ENCODE data around the gene CC2D1A.

Gene CC2D1A

DNA sequence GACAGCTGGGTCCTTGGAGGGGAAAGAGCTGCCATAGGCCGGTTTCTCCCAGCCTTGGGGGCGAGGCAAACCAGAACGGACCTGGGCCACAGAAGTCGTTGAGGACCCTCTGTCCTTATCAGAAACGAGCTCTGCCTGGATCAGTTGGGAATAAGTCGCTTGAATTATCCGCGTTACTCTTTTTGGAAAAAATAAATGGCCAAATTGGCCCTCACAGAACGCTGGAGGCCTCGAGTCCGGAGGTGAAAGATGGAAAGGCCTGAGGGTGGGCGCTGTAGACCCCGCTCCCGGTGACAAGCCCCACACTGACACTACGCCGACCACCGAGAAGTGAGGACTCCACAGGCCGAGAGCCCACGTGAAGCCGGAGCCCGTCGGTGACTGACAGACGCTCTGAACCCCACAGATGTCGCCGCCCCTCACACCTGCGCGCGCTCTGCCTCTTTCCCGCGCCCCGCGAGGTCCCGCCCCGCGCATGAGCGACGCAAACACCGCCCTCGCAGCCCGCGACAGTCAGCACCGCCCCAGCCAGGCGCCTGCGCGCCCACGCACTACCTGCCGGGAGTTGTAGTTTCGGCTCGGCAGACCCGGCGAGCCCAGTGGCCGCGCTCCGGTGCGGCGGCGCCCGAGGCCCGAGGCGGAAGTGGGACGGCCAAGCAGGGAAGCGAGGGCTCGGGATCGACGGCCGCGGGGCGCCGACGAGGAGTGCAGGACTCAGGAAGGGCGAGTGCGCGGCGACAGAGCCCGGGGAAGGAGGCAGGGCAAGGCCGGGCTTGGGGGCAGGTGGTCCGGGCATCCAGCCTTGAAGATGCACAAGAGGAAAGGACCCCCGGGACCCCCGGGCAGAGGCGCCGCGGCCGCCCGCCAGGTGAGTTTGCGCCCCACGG is at the start of gene CC2D1A, which contains the start of gene BRME1:
TSS of gene CC2D1A (plus strand) at position 568 of the 887 bp plus-strand sequence. CDS start at position 809, 241 bp downstream.
TSS of gene BRME1 (minus strand) at position 484 of the 887 bp plus-strand sequence. CDS start 1,225 bp downstream, outside the sequence.
- peak; percentile 91 for DNase-seq

DNA sequence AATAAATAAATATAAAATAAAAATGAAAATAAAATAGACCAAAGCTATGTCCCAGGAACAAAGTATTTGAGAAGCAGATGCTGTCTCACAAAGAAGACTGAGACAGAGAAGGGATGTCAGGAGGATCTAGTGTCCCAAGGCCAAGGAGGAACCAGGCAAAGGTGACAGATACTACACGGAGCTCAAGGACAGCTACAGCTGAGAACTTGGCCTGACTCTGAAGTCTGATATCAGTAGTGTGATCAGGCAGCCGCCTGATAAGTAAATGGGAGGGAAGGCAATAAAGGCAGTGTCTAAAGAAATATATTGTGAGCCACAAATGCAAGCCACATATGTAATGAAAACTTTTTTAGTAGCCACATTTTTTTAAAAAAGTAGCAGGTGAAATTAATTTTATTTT is 49.5 kb upstream of the CC2D1A start:
- no peak for DNase-seq

DNA sequence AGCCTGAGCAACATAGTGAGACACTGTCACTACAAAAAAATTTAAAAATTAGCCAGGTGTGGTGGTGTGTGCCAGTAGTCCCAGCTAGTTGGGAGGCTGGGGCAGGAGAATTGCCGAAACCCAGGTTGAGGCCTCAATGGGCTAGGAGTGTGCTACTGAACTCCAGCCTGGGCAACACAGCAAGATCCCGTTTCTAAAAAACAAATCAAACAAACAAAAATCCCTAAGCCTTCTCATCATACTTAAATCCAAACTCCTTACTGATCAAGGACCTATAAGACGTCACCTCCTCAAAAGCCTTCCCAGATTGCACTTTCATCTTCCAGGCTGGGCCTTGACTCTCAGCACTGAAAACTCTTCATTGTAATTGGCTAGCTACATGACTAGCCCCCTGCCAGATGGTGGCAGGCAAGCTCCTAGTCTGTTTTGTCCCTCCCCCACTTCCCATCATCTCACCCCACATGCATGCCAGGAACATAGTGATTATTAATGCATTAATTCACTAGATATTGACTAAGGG is 46.6 kb upstream of the CC2D1A start:
- no peak for DNase-seq

DNA sequence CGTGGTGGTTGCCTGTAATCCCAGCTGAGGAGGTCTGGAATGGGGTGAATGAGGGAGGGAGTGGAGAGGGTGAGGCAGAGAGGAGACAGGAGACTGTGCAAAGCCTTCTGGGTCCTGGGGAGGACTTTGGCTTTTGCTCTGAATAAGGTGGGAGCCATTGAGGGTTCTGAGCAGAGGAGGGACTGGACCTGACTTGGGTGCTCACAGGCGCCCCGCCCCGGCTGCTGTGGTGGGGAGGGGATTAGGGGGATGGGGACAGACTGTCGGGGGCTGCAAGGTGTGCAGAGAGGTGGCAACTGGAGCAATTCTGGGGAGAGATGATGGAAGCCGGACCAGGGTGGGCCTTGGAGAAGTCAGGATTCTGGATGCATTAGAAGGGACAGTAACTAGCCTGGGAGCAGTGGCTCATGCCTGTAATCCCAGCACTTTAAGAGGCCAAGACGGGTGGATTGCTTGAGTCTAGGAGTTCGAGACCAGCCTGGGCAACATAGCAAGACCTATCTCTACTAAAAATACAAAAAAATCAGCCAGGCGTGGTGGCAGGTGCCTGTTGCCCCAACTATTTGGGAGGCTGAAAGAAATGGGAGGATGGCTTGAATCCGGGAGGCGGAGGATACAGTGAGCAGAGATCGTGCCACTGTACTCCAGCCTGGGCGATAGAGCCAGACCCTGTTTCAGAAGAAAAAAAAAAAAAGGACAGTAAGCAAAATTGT is 45.2 kb upstream of the CC2D1A start:
- no peak for DNase-seq

DNA sequence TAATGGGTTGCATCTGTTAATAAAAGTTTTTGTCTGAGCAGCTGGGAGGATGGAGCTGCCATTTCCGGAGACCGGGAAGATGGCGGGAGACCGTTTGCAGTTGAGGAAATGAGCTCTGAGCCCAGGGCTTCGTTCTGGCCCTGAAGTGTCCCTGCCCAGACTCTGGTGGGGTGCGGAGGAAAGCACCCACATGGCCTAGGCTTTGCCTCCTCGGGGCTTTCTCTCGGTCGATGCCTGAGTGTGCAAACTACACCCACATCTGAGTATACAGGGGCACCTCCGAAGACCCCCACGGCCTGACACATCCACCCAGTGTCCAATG is 44.6 kb upstream of the CC2D1A start:
- DNase-seq = no peak

DNA sequence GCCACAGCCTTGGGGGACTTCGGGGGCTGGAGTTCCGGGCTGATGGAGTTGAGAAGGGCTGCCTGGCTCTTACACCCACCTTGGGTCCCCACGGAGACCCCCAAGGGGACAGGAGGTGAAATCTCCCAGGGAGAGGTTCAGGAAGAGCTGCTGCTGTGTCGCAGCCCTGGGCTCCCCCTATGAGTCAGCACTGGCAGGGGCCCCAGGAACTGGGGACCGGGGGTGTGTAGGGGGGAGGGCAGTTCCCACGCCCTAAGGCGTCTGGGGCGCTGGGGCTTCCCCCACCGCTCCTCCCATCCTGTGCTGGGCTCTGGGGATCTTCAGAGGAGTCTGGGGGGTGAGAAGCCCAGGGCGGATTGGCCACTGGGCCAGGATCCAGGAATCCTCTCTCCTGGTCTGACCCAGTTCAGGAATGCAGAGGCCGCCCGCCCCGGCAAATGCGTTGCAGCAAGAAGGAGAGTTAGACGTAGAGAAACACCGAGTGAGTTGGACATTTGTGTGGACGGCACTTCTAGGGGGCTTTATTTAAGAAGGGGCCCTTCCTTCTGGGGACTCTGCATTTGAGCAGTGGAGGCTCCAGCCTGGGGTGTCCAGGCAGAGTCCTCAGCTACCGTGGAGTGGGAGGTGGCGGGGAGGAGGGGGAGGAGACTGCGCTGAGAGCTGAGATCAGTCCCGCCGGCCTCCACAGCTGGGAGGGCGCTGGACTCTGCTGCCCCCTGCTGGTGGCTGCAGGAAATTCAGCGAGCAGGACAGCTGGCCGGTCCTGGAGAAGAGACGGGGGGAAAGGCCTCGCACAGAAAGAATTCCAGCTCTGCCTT is 44.1 kb upstream of the CC2D1A start:
- DNase-seq = peak; percentile 72 to 75

DNA sequence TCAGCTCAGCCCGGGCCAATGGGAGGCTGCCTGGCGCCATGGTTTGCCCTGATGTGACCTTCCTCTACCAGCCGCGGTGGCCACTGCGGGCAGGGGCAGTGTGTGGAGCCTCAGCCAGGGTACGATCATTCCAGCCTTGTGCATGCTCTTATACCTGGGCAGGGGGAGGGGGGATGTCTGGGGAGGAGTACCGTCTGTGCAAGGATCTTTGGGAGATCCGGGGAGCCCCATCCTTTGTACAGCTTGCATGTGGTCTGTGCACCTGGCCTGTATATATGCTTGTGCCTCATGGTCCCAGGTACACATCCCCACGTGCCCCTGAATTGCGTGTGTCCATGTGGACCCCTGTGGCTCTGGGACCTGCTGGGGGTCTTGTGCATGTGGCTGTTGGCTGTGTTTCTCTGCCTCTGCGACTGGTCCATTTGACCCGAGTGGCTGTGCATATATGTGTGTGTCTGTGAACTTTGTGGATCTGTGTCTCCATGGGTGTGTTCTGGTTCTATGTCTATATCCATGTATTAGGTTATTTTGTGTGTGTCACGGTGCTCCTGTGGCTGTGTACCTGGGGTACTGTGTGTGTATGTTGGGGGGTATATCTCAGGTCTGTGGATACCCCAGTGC is 41.8 kb upstream of the CC2D1A start:
- DNase-seq = no peak

DNA sequence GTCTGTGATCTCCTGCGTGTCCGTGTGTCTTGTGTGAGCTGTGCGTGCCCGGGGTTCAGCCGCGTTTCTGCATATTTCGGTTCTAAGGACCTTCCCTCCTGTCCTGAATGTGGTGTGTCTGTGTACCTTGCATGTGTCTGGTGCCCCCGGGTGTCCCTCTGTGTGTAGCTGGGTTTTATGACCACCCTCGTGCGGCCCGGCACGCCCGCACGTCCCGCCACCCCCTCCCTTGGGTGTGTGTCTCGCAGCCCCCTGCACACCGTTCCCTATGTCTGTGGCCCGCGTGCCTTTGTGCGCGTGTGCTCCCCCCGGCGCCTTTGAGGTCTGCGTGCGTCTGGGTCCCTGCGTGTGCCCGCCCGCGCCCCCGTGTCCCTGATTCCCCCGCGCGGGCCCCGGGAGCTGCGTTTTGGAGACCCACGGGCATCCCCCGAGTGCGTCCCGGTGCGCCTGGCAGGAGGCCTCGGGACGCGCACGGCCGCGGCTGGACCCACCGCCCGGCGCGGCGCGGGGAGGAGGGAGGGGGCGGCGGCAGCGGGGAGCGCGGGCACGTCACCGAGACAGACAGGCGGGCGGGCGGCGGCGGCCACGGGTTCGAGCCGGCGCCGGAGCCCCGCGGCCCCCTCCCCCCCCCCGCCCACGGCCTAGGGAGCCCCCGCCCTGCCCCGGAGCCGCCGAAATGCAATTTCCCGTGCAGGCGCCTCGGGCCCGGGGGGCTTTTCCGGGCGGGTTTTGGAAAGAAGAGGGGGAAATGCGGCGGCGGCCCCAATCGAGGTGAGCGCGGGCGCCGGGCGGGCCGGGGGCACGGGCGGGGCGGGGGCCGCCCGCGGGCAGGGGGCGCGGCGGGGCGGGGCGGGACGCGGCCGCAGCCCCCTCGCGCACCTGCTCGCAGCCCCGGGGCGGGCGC is 41.1 kb upstream of the CC2D1A start:
- DNase-seq = no peak

DNA sequence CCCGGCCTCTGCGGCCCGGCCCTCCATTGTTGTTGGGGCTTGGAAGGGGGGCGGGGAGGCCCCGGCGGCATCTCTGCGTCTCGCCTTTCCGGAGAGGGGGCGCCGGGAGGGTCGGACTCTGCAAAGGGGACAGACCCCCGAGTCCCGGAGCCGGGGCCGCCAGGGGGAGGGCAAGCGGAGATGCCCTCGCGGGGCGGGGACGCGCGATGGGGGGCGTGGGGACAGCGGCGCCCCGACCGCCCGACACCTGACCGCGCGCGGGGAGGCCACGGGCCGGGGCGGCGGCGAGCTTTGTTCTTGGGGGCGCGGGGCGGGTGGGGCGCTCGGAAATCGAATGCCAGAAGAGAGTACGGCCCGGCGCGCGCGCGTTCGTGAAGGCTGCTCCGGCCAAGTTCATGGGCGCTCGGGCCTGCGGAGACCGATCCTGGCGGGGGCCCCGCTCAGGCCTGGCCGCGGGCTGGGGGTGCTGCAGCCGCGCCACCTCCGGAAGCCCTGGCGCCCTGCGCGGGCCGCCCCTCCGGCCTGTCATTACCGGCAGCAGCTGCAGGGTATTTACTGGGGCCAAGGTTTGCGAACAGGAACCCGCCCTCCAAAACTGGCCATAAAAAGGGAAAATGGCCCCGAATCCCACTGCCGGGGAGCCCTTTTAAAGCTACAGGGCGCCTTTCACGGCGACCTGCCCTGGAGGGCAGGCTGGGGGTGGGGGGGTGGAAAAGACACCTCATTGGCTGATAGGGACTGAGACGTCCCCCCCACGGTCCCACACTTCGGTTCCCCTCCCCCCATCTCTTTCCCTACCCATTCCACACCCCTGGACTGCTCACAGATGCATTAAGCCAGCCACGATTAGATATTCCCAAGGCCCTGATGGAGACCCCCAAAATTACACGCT is 40.2 kb upstream of the CC2D1A start:
- peak in 1 of 2 experiments; percentile 50 for DNase-seq

DNA sequence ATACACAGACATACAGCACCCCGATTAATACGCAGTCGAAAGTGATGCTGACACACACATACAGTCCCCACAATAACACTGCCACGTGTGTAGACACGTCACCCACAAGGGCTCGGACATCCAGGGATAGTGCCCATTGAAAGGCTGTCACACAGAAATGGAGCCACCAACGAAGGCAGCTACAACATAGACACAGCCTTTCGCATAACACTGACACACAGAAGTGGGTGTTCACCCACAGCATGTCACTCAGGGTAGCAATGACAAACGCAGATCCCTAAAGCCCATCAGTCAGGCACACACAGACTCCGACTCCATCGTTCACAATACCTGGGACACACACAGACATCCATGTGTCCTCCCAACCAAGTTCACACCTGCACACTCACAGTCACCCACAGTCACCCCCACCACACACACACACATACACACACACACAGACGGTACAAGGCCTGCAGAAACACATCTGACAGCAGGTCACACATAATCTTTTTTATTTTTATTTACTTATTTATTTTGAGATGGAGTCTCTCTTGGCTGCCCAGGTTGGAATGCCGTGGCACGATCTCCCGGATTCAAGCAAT is 39.4 kb upstream of the CC2D1A start:
- DNase-seq = no peak

DNA sequence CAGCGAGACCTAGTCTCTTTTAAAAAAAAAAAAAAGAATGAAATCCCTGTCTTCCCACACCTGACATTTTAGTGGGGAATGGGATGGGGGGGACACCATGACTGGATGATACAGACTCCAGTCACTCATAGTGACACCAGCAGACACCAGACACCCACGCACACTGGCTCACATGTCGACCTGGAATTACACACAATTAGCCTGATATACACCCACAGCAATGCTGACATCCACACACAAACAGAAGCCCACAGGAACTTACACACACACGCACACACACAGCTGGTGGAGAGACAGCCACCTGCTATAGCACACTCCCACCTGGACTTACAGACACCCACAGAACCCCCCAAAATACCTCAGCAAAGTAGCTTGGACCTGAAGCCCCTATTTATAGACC is 37.3 kb upstream of the CC2D1A start:
- DNase-seq = no peak

DNA sequence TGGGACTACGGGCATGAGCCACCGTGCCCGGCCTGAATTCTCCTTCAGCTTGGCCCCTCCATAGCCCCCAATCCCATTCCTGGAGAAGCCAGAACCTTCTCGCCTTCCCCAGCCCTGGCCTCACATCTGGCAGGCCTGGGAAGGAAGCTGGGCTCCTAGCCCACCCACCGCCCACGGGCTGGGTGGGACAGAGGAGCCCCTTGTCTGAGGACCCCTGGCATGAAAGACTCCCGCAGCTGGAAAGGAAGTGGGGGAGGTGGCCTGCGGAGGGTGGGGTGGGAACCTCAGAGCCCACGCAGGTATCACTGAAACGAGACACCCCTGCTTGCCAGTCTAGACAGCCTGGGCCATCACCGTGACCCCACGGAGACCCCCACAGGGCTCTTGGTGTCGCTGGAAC is 36.7 kb upstream of the CC2D1A start:
- no peak for DNase-seq

DNA sequence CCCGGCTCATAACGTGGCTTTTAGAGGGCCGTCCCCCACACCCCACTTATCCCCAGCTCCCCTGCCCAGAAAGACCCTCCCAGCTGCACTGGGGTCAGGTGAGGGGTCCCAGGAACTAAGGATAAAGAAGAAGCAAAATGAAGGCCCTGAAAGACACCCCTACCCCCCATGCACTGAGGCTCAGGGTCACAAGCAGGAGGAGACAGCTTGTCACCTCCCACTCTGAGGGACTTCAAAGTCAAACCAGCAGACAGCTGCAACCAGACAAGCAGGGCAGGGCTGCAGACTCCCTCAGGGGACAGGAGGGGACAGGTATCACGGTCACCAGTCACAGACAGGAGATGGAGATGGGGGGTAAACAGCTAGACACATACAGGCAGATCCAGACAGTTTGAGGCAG is 35.1 kb upstream of the CC2D1A start:
- DNase-seq = no peak

DNA sequence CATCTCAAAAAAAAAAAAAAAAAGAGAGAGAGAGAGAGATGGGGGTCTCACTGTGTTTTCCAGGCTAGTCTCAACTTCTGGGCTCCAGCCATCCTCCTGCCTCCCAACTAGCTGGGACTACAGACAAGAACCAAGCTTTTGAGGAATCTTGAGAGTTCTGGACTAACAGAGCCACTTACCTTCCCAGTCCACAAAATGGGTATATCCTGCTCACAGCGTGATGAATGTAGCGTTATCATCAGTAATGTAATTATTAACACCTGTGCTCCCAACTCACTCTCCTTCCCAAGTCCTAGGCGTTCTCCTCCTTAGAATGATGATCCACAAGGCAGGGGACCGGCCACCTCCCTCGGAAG is 33.7 kb upstream of the CC2D1A start:
- DNase-seq = no peak

DNA sequence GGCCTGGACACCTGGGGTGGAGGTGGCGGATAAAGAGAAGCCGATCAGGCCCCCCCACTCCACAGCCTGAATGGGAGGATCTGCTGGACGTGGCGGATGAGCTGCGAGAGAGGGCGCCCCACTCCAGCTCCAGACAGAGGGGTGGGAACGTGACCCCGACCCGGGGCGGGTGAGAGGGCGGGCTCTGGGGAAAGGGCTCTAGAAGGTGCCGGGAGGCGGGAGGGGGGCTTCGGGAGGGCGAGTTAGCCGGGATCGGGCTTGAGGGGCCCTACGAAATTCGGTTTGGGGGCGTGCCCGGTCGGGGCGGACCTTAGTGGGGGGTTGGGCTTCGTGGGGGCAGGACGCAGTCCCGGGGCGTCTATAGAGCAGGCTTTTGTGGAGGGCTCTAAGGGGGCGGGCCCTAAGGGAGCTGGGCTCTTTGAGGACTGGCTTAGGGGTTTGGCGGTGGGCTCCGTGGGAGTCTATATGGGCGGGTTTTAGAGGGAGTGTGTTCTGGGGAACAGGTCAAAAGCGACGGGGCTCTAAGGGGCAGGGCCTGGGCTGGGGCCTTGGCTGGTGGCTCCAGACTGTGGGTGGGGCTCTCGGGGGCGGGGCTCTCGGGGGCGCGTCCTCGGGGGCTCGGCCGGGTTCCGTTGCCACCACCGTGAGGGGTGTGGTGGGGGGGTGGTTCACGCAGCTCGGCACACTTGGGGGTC is 33.2 kb upstream of the CC2D1A start:
- no peak for DNase-seq

DNA sequence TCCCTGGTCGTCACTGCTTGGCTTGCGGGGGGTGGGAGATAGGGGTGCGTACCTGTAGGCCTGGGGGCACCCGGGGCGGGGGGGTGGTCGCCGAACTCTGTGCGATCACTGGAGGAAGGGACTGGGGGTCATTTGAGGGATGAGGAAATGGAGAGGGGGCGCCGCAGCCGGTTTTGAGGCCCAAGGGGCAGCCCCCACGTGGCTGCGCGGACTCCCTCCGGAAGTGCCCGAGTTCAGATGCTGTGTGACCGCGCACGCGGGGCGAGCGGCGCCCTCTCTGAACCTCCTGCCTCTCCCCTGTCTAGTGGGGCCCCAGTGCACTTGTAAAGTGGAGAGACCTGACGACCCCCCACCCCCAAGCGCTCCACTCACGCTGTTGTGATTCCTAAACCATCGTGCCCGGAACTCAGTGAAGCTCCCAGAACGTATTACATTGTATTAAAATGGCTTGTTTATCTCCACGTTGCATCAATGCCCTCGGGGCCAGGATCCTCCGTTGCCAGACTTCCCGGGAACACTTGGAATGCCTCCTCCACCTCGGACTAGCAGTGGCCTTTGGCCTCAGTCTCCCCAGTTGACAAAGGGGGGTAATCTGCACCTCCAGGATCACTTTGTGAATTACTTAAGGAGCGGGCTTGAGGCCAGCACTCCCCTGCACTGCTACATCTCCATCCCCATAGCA is 32.0 kb upstream of the CC2D1A start:
- DNase-seq = no peak

DNA sequence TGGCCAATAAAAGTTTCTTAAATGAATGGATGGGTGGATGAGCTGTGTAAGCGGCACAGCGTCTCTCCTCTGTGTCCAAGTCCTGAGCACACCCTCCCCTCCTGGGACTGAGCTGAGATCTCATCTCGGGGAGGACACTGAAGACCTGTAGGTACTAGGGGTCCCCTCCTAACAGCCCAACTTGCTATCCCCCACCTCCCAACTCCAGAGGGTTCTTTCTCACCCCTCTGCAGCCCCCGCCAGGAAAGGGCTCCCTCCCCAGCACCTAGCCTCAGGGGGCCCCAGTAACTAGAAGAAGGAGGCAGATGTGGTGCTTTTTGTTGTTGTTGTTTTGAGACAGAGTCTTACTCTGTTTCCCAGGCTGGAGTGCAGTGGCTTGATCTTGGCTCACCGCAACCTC is 30.2 kb upstream of the CC2D1A start:
- DNase-seq = no peak

DNA sequence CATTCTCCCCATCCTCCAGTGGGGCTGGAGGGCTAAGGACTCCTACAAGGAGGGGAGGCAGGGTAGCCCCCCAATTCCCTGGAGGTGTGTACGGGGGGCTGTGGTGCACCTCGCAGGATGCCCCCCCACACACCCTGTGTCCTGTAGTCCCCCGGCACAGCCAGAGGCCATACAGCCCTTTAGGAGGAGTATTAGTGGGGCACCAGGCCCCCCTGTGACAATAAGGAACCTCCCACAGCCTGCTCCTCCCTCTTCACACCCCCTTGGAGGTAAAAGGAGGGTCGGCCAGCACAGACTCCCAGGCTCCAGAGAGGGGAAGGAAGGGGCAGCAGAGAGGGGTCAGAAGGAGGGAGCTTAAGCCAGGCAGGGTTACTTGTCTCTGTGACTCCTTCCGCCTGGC is 29.2 kb upstream of the CC2D1A start, which contains the start of gene NANOS3:
TSS of gene NANOS3 (plus strand) at position 301 of the 400 bp plus-strand sequence. CDS start 115 bp downstream, outside the sequence.
- no peak for DNase-seq

DNA sequence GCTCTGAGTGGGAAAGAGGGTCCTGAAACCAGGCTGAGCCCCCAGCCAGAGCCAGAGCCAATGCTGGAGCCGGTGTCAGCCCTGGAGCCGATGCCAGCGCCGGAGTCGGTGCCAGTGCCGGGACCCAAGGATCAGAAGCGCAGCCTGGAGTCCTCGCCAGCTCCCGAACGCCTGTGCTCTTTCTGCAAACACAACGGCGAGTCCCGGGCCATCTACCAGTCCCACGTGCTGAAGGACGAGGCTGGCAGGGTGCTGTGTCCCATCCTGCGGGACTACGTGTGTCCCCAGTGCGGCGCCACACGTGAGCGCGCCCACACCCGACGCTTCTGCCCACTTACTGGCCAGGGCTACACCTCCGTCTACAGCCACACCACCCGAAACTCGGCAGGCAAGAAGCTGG is 28.7 kb upstream of the CC2D1A start:
- no peak for DNase-seq

Measured in NCI-H2081 (cell line).